Stimulated activated CD8-positive, alpha-beta memory T cell treated with anti-CD3 and anti-CD28 coated beads, Interleukin-7, amount 100 ng/mL, for 4 hours (primary cell): ENCODE measurements around the gene CCL5.

ENCODE experiments used
- DNase-seq, 2 donors: peaks; one replicate each; pipeline ENCODE4 v3.0.0-alpha.2; 2020; ENCODE audit warnings: low read depth in 2 of 2

The CCL5 gene

GRCh38 chr17:35879773-35880654 is at the start of gene CCL5:
CCL5 (minus strand) TSS chr17:35880360.
- DNase-seq: peak; percentile 48 to 57

GRCh38 chr17:35927714-35928113 is 47.6 kb upstream of the CCL5 start:
- no peak for DNase-seq

GRCh38 chr17:35923609-35924114 is 43.5 kb upstream of the CCL5 start:
- DNase-seq: no peak

GRCh38 chr17:35920229-35920628 is 40.1 kb upstream of the CCL5 start:
- no peak for DNase-seq

GRCh38 chr17:35918665-35919064 is 38.5 kb upstream of the CCL5 start:
- no peak for DNase-seq

GRCh38 chr17:35917519-35918213 is 37.5 kb upstream of the CCL5 start:
- DNase-seq: no peak

- no peak for DNase-seq
These were observed 35.2 kb upstream of the CCL5 start for GRCh38 chr17:35915153-35915964.

- no peak for DNase-seq
These were observed 34.2 kb upstream of the CCL5 start for GRCh38 chr17:35914354-35914753.

- no peak for DNase-seq
These were observed 33.4 kb upstream of the CCL5 start for GRCh38 chr17:35913609-35914008.

- DNase-seq: no peak
These were observed 32.8 kb upstream of the CCL5 start for GRCh38 chr17:35912942-35913341.

- no peak for DNase-seq
These were observed 32.3 kb upstream of the CCL5 start for GRCh38 chr17:35912339-35912912.

- DNase-seq: no peak
These were observed 29.2 kb upstream of the CCL5 start for GRCh38 chr17:35909408-35909807.

- no peak for DNase-seq
These were observed 27.5 kb upstream of the CCL5 start for GRCh38 chr17:35907691-35908090.

- no peak for DNase-seq
These were observed 26.9 kb upstream of the CCL5 start for GRCh38 chr17:35906926-35907637.

- DNase-seq: no peak
These were observed 26.2 kb upstream of the CCL5 start for GRCh38 chr17:35906191-35906925.

GRCh38 chr17:35903451-35903850 is 23.3 kb upstream of the CCL5 start:
- no peak for DNase-seq

GRCh38 chr17:35901631-35902175 is 21.5 kb upstream of the CCL5 start:
- DNase-seq: no peak

GRCh38 chr17:35900708-35901480 is 20.7 kb upstream of the CCL5 start:
- DNase-seq: peak in 1 of 2 donors; percentile 25

- DNase-seq: peak in 1 of 2 donors; percentile 34
These were observed 20.1 kb upstream of the CCL5 start for GRCh38 chr17:35900280-35900679.
